K562 (cell line): Measurements from ENCODE around the gene GRIPAP1.

Experiments
- GATA2 ChIP-seq: sonication (generic); formaldehyde crosslinking; IDR thresholded peaks from 2 replicates; pipeline ENCODE4 v1.4.0; 2020; ENCODE audit warnings: mild to moderate bottlenecking, missing genetic modification reagents
- RCOR1 ChIP-seq, 2 experiments: IDR thresholded peaks; 2 replicates each; pipeline ENCODE4 v1.6.1; 2012; ENCODE audit warnings: low read depth in 2 of 2, low read length in 2 of 2, borderline replicate concordance in 1 of 2, improper control_type of control experiment in 1 of 2
- ZNF780A ChIP-seq: fragments of 250-450 bp; sonication (Bioruptor Pico); IDR thresholded peaks from 2 replicates; pipeline ENCODE4 v1.5.0; 2021; ENCODE audit warnings: mild to moderate bottlenecking
- TF ChIP-seq, protein P1 (sequence below): sonication (generic); formaldehyde crosslinking; IDR thresholded peaks from 2 replicates; pipeline ENCODE4 v1.8.0; 2022; ENCODE audit warnings: mild to moderate bottlenecking, missing genetic modification reagents

DNA sequence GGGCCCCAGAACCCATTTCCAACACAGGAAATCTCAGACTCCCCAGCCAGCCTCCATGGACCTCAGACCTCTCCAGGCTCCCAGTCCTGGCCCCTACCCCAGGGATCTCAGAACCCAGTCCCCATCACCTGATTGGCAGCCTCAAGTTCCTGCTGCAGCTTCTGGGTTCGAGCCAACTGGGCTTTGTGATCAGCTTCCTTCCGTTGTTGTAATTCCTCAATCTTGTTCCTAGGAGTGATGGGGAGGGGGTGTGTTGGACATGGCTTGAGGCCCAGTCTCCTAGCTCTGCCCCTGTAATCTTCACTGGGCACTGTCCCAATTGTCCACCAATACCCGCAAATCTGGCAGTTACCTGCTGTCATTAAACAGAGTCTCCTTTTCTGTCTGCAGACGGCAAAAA is 12.6 kb downstream of the GRIPAP1 start:
- TF ChIP-seq GATA2 (CRISPR knock-in tag) (no peak), RCOR1 (IDR thresholded peaks at IDR 0.05; ENCODE audit: borderline replicate concordance in 1 of 2, low read depth in 2 of 2, low read length in 2 of 2) (no peak), ZNF780A (CRISPR knock-in tag) (no peak)
- TF ChIP-seq, protein P1, sequence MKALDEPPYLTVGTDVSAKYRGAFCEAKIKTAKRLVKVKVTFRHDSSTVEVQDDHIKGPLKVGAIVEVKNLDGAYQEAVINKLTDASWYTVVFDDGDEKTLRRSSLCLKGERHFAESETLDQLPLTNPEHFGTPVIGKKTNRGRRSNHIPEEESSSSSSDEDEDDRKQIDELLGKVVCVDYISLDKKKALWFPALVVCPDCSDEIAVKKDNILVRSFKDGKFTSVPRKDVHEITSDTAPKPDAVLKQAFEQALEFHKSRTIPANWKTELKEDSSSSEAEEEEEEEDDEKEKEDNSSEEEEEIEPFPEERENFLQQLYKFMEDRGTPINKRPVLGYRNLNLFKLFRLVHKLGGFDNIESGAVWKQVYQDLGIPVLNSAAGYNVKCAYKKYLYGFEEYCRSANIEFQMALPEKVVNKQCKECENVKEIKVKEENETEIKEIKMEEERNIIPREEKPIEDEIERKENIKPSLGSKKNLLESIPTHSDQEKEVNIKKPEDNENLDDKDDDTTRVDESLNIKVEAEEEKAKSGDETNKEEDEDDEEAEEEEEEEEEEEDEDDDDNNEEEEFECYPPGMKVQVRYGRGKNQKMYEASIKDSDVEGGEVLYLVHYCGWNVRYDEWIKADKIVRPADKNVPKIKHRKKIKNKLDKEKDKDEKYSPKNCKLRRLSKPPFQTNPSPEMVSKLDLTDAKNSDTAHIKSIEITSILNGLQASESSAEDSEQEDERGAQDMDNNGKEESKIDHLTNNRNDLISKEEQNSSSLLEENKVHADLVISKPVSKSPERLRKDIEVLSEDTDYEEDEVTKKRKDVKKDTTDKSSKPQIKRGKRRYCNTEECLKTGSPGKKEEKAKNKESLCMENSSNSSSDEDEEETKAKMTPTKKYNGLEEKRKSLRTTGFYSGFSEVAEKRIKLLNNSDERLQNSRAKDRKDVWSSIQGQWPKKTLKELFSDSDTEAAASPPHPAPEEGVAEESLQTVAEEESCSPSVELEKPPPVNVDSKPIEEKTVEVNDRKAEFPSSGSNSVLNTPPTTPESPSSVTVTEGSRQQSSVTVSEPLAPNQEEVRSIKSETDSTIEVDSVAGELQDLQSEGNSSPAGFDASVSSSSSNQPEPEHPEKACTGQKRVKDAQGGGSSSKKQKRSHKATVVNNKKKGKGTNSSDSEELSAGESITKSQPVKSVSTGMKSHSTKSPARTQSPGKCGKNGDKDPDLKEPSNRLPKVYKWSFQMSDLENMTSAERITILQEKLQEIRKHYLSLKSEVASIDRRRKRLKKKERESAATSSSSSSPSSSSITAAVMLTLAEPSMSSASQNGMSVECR (CRISPR knock-in tag), result no peak
